SU-DHL-6 (cell line): ENCODE data around the gene GAS7.

Experiments used
- H2AFZ ChIP-seq: fragments of 200-600 bp; sonication (generic); 2 replicates; pipeline ENCODE4 v1.6.1; 2014; ENCODE audit warnings: low read depth, mild to moderate bottlenecking, moderate library complexity, mixed read lengths, antibody characterized with exemption, low read length; ENCODE audit not compliant: severe bottlenecking
- H3F3A ChIP-seq: fragments of 200-600 bp; shearing (Covaris generic); 2 replicates; pipeline ENCODE4 v1.6.0; 2016; ENCODE audit warnings: antibody characterized with exemption, mild to moderate bottlenecking; ENCODE audit not compliant: insufficient read depth
- H3K27ac ChIP-seq: fragments of 200-600 bp; sonication (generic); 2 replicates; pipeline ENCODE4 v1.5.1; 2016; ENCODE audit warnings: low read depth, mild to moderate bottlenecking, low read length, moderate library complexity, mixed read lengths
- H3K27me3 ChIP-seq: fragments of 200-600 bp; sonication (generic), shearing (Covaris generic); 2 replicates; pipeline ENCODE4 v1.6.0; 2014; ENCODE audit warnings: mild to moderate bottlenecking, low read length
- H3K36me3 ChIP-seq: fragments of 200-600 bp; sonication (generic); 2 replicates; pipeline ENCODE4 v1.6.1; 2014; ENCODE audit warnings: mild to moderate bottlenecking, low read length, mixed read lengths
- H3K4me2 ChIP-seq: fragments of 300-600, 200-600 bp; shearing (Covaris generic), sonication (generic); 2 replicates; pipeline ENCODE4 v1.6.0; 2014; ENCODE audit warnings: low read length, low read depth, mild to moderate bottlenecking; ENCODE audit not compliant: poor library complexity, severe bottlenecking
- H3K4me3 ChIP-seq: fragments of 200-600 bp; sonication (generic); 2 replicates; pipeline ENCODE4 v1.5.1; 2014; ENCODE audit warnings: antibody characterized with exemption, low read length, mild to moderate bottlenecking, mixed read lengths; ENCODE audit not compliant: insufficient read depth, poor library complexity, severe bottlenecking
- H3K79me2 ChIP-seq: fragments of 200-600 bp; sonication (generic); 2 replicates; pipeline ENCODE4 v1.6.1; 2014; ENCODE audit warnings: mild to moderate bottlenecking, low read length, moderate library complexity; ENCODE audit not compliant: insufficient read depth
- H3K9ac ChIP-seq: fragments of 200-600 bp; sonication (generic); 2 replicates; pipeline ENCODE4 v1.7.0; 2014; ENCODE audit warnings: mild to moderate bottlenecking, low read length
- H3K9me2 ChIP-seq: fragments of 200-600 bp; sonication (generic); replicated peaks from 2 replicates; pipeline ENCODE4 v1.6.1; 2014; ENCODE audit warnings: low read length; ENCODE audit not compliant: insufficient read depth
- H3K9me3 ChIP-seq: fragments of 200-600 bp; sonication (generic); 2 replicates; pipeline ENCODE4 v1.6.1; 2014; ENCODE audit warnings: low read length, mixed read lengths; ENCODE audit not compliant: insufficient read depth
- H4K20me1 ChIP-seq: fragments of 200-600 bp; sonication (generic); 2 replicates; pipeline ENCODE4 v1.6.1; 2014; ENCODE audit warnings: low read depth, mild to moderate bottlenecking, antibody characterized with exemption, low read length, moderate library complexity, mixed read lengths
- CTCF ChIP-seq: fragments of 200-600 bp; sonication (generic); IDR thresholded peaks from one replicate; pipeline ENCODE4 v1.5.1; 2017; ENCODE audit warnings: antibody characterized with exemption, mild to moderate bottlenecking, low read length, moderate library complexity; ENCODE audit not compliant: insufficient read depth, poor library complexity, severe bottlenecking
- EZH2phosphoT487 ChIP-seq: fragments of 200-600 bp; sonication (generic), shearing (Covaris generic); conservative IDR thresholded peaks from 2 replicates; pipeline ENCODE4 v1.6.1; 2018; ENCODE audit warnings: mild to moderate bottlenecking, antibody characterized with exemption, low read length, moderate library complexity, mixed read lengths

Gene GAS7

GRCh38 chr17:10144982-10145381 is 53.4 kb downstream of the GAS7 start:
- Histone ChIP-seq H3K9ac (no peak overlapping the region), H3K36me3 (no peaks in the 10 kb centered on the region), H3K4me3 (no peak overlapping the region), H4K20me1 (no peaks in the 10 kb centered on the region), H3K4me2 (no peak overlapping the region), H3F3A (no peaks in the 10 kb centered on the region), H3K27ac (no peak overlapping the region), H3K27me3 (no peaks in the 10 kb centered on the region), H2AFZ (no peak overlapping the region), H3K9me2 (no peaks in the 10 kb centered on the region), H3K9me3 (no peaks in the 10 kb centered on the region), H3K79me2 (no peaks in the 10 kb centered on the region)
- TF ChIP-seq EZH2phosphoT487: no peak
- no peak for TF ChIP-seq CTCF

DNA sequence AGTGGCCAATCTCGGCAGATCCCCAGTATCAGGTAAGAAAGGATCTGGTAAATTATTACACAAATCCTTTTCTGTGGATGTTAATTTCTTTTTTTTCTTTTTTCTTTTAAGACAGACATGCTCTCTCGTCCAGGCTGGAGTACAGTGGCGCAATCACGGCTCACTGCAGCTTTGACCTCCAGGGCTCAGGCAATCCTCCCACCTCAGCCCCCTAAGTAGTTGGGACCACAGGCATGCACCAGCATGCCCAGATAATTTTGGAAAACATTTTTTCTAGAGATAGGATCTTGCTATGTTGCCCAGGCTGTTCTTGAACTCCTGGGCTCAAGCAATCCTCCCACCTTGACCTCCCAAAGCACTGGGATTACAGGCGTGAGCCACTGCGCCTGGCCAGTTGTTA is 54.0 kb downstream of the GAS7 start:
- Histone ChIP-seq H2AFZ (no peak overlapping the region), H3K9me2 (no peaks in the 10 kb centered on the region), H3K27ac (no peak overlapping the region), H3K27me3 (no peaks in the 10 kb centered on the region), H3F3A (no peaks in the 10 kb centered on the region), H3K4me2 (no peak overlapping the region), H3K36me3 (no peaks in the 10 kb centered on the region), H4K20me1 (no peaks in the 10 kb centered on the region), H3K9me3 (no peaks in the 10 kb centered on the region), H3K79me2 (no peaks in the 10 kb centered on the region), H3K9ac (no peak overlapping the region), H3K4me3 (no peak overlapping the region)
- no peak for TF ChIP-seq CTCF
- no peak for TF ChIP-seq EZH2phosphoT487

DNA sequence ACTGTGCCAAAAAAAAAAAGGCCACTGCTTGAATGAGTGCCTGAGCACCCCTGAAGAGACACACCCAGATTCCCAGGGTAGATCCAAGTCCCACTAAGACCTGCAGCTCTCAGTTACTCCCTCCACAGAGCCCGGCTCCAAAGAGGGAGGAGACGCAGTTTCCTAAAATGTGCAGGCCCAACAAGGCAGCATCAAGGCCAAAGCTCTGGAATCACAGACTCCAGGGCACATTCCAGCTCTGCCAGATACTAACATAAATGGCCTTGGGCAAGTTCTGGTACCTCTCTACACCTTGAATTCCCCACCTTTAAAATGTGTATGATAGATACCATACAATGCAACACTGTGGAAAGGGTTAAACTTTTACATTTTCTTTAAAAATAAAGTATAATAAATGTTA is 57.0 kb downstream of the GAS7 start:
- Histone ChIP-seq H3F3A (no peaks in the 10 kb centered on the region), H3K9me3 (no peaks in the 10 kb centered on the region), H3K4me3 (no peak overlapping the region), H3K36me3 (no peaks in the 10 kb centered on the region), H4K20me1 (no peaks in the 10 kb centered on the region), H3K79me2 (no peaks in the 10 kb centered on the region), H3K27ac (no peak overlapping the region), H3K27me3 (no peaks in the 10 kb centered on the region), H3K9me2 (no peaks in the 10 kb centered on the region), H3K9ac (no peak overlapping the region), H3K4me2 (no peak overlapping the region), H2AFZ (no peak overlapping the region)
- TF ChIP-seq CTCF: no peak
- TF ChIP-seq EZH2phosphoT487: no peak

GRCh38 chr17:10139577-10139976 is 58.8 kb downstream of the GAS7 start:
- Histone ChIP-seq H3K4me3 (no peak overlapping the region), H3K4me2 (no peak overlapping the region), H3K27ac (no peak overlapping the region), H2AFZ (no peak overlapping the region), H4K20me1 (no peaks in the 10 kb centered on the region), H3K79me2 (no peaks in the 10 kb centered on the region), H3K9me2 (no peaks in the 10 kb centered on the region), H3K9me3 (no peaks in the 10 kb centered on the region), H3K27me3 (no peaks in the 10 kb centered on the region), H3F3A (no peaks in the 10 kb centered on the region), H3K36me3 (no peaks in the 10 kb centered on the region), H3K9ac (no peak overlapping the region)
- TF ChIP-seq EZH2phosphoT487 (no peak), CTCF (no peak)
